Hepatocyte (in vitro differentiated cells): Measurements from ENCODE around the gene STRBP.

Experiments used
- EZH2phosphoT487 ChIP-seq: fragments of 200-600 bp; sonication (generic); IDR thresholded peaks from one replicate; pipeline ENCODE4 v1.6.1; 2018; ENCODE audit warnings: antibody characterized with exemption, mild to moderate bottlenecking, low read depth, moderate library complexity; ENCODE audit not compliant: unreplicated experiment, severe bottlenecking
- TF ChIP-seq, protein P1 (sequence below): fragments of 200-600 bp; sonication (generic); IDR thresholded peaks from 2 replicates; pipeline ENCODE4 v1.5.1; 2016; ENCODE audit warnings: antibody characterized with exemption, mild to moderate bottlenecking; ENCODE audit not compliant: poor library complexity

DNA sequence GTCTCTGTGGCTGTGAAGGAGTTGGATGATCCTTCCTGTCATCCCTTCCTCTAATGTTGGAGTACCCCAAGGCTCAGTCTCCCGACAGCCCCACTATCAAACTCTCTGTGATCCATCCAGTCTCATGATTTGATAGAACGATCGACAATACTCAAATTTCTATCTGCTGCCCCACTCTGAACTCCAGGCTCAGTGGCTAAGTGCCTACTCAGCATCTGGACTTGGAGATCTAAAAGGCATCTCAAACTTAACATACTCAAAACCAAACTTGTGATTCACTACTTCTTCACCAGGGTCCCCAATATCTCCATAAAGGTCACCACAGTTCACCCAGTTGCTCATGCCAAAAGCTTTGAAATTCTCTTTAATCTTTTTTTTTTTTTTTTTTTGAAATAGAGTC lies 15.1 kb upstream of the STRBP start:
- TF ChIP-seq, protein P1, sequence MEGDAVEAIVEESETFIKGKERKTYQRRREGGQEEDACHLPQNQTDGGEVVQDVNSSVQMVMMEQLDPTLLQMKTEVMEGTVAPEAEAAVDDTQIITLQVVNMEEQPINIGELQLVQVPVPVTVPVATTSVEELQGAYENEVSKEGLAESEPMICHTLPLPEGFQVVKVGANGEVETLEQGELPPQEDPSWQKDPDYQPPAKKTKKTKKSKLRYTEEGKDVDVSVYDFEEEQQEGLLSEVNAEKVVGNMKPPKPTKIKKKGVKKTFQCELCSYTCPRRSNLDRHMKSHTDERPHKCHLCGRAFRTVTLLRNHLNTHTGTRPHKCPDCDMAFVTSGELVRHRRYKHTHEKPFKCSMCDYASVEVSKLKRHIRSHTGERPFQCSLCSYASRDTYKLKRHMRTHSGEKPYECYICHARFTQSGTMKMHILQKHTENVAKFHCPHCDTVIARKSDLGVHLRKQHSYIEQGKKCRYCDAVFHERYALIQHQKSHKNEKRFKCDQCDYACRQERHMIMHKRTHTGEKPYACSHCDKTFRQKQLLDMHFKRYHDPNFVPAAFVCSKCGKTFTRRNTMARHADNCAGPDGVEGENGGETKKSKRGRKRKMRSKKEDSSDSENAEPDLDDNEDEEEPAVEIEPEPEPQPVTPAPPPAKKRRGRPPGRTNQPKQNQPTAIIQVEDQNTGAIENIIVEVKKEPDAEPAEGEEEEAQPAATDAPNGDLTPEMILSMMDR, result no peak
- TF ChIP-seq EZH2phosphoT487, result no peak
